Fibroblast of the aortic adventitia (primary cell): Measurements from ENCODE around the gene TPMT. TPM values are rescaled to one million over a fixed set of nuclear protein-coding genes. Genes with fewer than 3 reads are reported as not detected.

Source experiments
- DNase-seq: peaks from one replicate; pipeline ENCODE4 v3.0.0-alpha.2; 2010; ENCODE audit warnings: low read depth
- H3K4me3 ChIP-seq: 2 replicates; pipeline ENCODE4 v1.5.1; 2011; ENCODE audit warnings: low read depth, mild to moderate bottlenecking, control low read depth, low read length, moderate library complexity
- CTCF ChIP-seq: IDR thresholded peaks from 2 replicates; pipeline ENCODE4 v1.5.1; 2011; ENCODE audit warnings: mild to moderate bottlenecking, low read length, control low read depth, inconsistent platforms; ENCODE audit not compliant: insufficient read depth
- total RNA-seq: library from RNA; depleted of rRNA; stranded (reverse); fragments of >200 nt; gene quantifications from 2 replicates; pipeline ENCODE4 v1.2.3, GENCODE V29; 2012; ENCODE audit warnings: low replicate concordance

TPMT gene
- total RNA-seq, 1 donor: 22.4 TPM

GRCh38 chr6:18186033-18186432, 31.2 kb upstream of the TPMT start:
- TF ChIP-seq CTCF: no peak
- no peak for DNase-seq
- no peak overlapping the region for H3K4me3 ChIP-seq

- H3K4me3 ChIP-seq: no peak overlapping the region
- TF ChIP-seq CTCF: no peak
Observed at GRCh38 chr6:18185624-18186023, 30.7 kb upstream of the TPMT start.

GRCh38 chr6:18183766-18184165, 28.9 kb upstream of the TPMT start:
- peak; percentile 3 for DNase-seq
- no peak for TF ChIP-seq CTCF
- no peak overlapping the region for H3K4me3 ChIP-seq

More at GRCh38 chr6:18185624-18186023, 30.7 kb upstream of the TPMT start:
- DNase-seq: no peak

- DNase-seq: no peak
- no peak for TF ChIP-seq CTCF
- H3K4me3 ChIP-seq: no peak overlapping the region
Observed at GRCh38 chr6:18182568-18182967, 27.7 kb upstream of the TPMT start.

DNA sequence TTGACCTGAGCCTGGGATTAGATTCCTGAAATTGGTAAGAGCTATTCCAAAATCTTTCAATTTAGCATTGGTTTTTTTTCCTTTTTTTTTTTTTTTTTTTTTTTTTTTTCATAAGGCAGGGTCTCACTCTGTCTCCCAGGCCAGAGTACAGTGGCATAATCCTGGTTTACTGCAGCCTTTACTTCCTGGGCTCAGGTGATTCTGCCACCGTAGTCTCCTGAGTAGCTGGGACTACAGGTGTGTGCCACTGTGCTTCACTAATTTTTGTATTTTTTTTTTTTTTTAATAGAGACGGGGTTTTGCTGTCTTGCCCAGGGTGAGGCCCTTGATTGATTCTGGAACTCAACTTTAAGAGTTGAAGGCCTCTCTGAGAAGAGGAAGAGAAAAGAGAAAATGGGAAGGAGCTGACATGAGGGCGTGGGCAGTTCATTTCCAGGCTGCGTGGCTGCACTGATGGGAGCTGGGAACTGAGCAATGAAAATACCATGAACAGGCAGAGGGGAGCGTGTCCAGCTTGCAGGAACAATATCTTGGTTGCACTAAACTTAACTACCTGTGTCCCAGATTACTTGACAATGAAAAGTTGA, 25.0 kb upstream of the TPMT start:
- H3K4me3 ChIP-seq: no peak overlapping the region
- no peak for DNase-seq
- no peak for TF ChIP-seq CTCF

DNA sequence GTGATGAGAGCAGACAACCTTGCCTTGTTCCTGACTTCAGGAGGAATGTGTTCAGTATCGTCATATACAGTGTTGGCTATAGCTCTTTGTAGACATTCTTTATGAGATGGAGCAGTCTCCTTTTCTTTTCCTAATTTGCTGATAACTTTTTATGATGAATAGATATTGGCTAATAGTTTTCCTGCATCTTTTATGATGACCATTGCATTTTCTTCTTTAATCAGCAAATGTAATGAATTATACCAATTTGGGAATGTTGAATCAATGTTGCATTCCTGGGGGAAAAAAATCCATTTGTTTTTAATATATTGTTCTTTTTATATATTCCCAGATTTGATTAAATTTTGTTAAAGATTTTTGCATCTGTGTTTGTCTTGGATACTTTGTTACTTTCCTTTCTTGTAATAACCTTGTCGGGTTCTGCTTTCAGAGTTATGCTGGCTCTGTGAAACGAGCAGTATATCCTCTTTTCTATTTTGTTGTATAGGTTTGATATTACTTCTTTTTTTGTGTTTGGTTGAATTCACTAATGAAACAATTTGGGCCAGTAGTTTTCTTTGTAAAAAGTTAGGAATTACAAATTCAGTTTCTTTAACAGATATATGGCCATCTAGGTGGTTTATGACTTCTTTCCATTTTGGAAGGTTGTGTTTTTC, 24.2 kb upstream of the TPMT start:
- H3K4me3 ChIP-seq: no peak overlapping the region
- TF ChIP-seq CTCF: no peak
- DNase-seq: no peak
